Endothelial cell of umbilical vein (primary cell): ENCODE data around the gene PCDHGA5. TPM values are rescaled to one million over a fixed set of nuclear protein-coding genes. Genes with fewer than 3 reads are reported as not detected.
"Not testable (repeated sequence)": the region's sequence is repeated elsewhere in the genome, so short reads cannot be mapped to it uniquely, and the experiment has no call there.

Source experiments
- BruUV-seq: library from RNA; stranded (reverse); fragments of 400-500 nt; replicated peaks from 2 replicates; lab custom pipeline; 2021; lab: Mats Ljungman, UMichigan
- CTCF ChIA-PET: fragments of 300-600, 350-600 bp; sonication (Branson Sonifier 250); formaldehyde crosslinking; loops from one replicate; lab custom pipeline; 2021; ENCODE audit warnings: antibody characterized with exemption, inconsistent platforms; lab: Charles Lee
- POLR2A ChIA-PET: fragments of 300-600, 350-600 bp; sonication (Branson Sonifier 250); formaldehyde crosslinking; loops from one replicate; lab custom pipeline; 2021; ENCODE audit warnings: antibody characterized with exemption, inconsistent platforms; lab: Charles Lee
- DNase-seq: peaks from one replicate; pipeline ENCODE4 v3.0.0-alpha.2; 2011; ENCODE audit warnings: low read depth, low spot score
- FAIRE-seq: peaks from 2 replicates; lab custom pipeline; 2011; peaks lifted over from hg19 to GRCh38; lab: Jason Lieb, UNC
- H2AFZ ChIP-seq: 2 replicates; pipeline ENCODE4 v1.6.0; 2012; ENCODE audit warnings: low read depth, low read length, control low read depth, inconsistent platforms
- H3K27ac ChIP-seq: 2 replicates; pipeline ENCODE4 v1.5.1; 2011; ENCODE audit warnings: low read depth, mild to moderate bottlenecking, control low read depth, low read length, moderate library complexity; ENCODE audit not compliant: insufficient read depth
- H3K27me3 ChIP-seq, 2 experiments: 2 replicates each; pipeline versions ENCODE4 v1.6.0 to v1.6.1; 2011; ENCODE audit warnings: low read length in 2 of 2, mixed read lengths in 1 of 2; ENCODE audit not compliant: control insufficient read depth in 2 of 2, insufficient read depth in 2 of 2
- H3K36me3 ChIP-seq, 2 experiments: 2 replicates in 1 of 2; 3 replicates in 1 of 2; pipeline ENCODE4 v1.5.1; 2011; ENCODE audit warnings: low read length in 2 of 2, mild to moderate bottlenecking in 1 of 2, moderate library complexity in 1 of 2; ENCODE audit not compliant: control insufficient read depth in 2 of 2, insufficient read depth in 2 of 2; ENCODE audit errors: extremely low read depth in 1 of 2
- H3K4me1 ChIP-seq: 3 replicates; pipeline ENCODE4 v1.5.1; 2011; ENCODE audit warnings: mild to moderate bottlenecking, low read length; ENCODE audit not compliant: control insufficient read depth, insufficient read depth; ENCODE audit errors: extremely low read depth
- H3K4me2 ChIP-seq: 2 replicates; pipeline ENCODE4 v1.6.1; 2011; ENCODE audit warnings: low read length, control low read depth, mixed read lengths; ENCODE audit not compliant: insufficient read depth
- H3K4me3 ChIP-seq, 3 experiments: fragments of 200-600 bp in 1 of 3; sonication (generic), shearing (Covaris generic) in 1 of 3; replicated peaks in 1 of 3; 2 replicates each; pipeline ENCODE4 v1.5.1; 2011 to 2016; ENCODE audit warnings: control low read depth in 3 of 3, low read length in 3 of 3, mild to moderate bottlenecking in 2 of 3, inconsistent platforms in 1 of 3, low read depth in 1 of 3, moderate library complexity in 1 of 3; ENCODE audit not compliant: insufficient read depth in 1 of 3
- H3K79me2 ChIP-seq: 2 replicates; pipeline ENCODE4 v1.6.0; 2012; ENCODE audit warnings: low read length, inconsistent platforms; ENCODE audit not compliant: control insufficient read depth, insufficient read depth
- H3K9ac ChIP-seq: replicated peaks from 2 replicates; pipeline ENCODE3; 2011; ENCODE audit warnings: low read length, control low read depth; ENCODE audit not compliant: insufficient read depth; ENCODE audit errors: extremely low read depth
- H3K9me1 ChIP-seq: replicated peaks from 3 replicates; pipeline ENCODE4 v1.6.0; 2011; ENCODE audit warnings: mild to moderate bottlenecking, low read length; ENCODE audit not compliant: control insufficient read depth, insufficient read depth; ENCODE audit errors: extremely low read depth
- H3K9me3 ChIP-seq: replicated peaks from 2 replicates; pipeline ENCODE4 v1.5.1; 2012; ENCODE audit warnings: low read length, inconsistent platforms; ENCODE audit not compliant: control insufficient read depth, insufficient read depth
- H4K20me1 ChIP-seq: replicated peaks from 2 replicates; pipeline ENCODE3; 2011; ENCODE audit warnings: mild to moderate bottlenecking, low read length; ENCODE audit not compliant: control insufficient read depth, insufficient read depth; ENCODE audit errors: extremely low read depth
- EZH2 ChIP-seq: IDR thresholded peaks from 2 replicates; pipeline ENCODE4 v1.6.1; 2012; ENCODE audit warnings: borderline replicate concordance, low read depth, mild to moderate bottlenecking, moderate library complexity, low read length, inconsistent platforms; ENCODE audit not compliant: severe bottlenecking
- GATA2 ChIP-seq: IDR thresholded peaks from 2 replicates; pipeline ENCODE4 v1.7.0; 2011; ENCODE audit warnings: low read depth, mild to moderate bottlenecking, moderate library complexity, mixed read lengths, low read length; ENCODE audit not compliant: insufficient read length, insufficient read depth
- JUN ChIP-seq: IDR thresholded peaks from 2 replicates; pipeline ENCODE4 v1.6.1; 2011; ENCODE audit warnings: borderline replicate concordance, low read depth; ENCODE audit not compliant: insufficient read length, insufficient read depth
- MYC ChIP-seq: IDR thresholded peaks from one replicate; pipeline ENCODE4 v1.6.1; 2011; ENCODE audit warnings: mild to moderate bottlenecking, low read depth, low read length
- POLR2AphosphoS5 ChIP-seq: IDR thresholded peaks from 2 replicates; pipeline ENCODE4 v1.6.1; 2012; ENCODE audit warnings: low read depth, mild to moderate bottlenecking, control low read depth, low read length, moderate library complexity; ENCODE audit not compliant: insufficient read depth
- dilution Hi-C: fragments of 300-500 bp; cut with MboI; formaldehyde crosslinking; loops from one replicate; pipeline ENCODE4 v1.15.0; 2019; ENCODE audit warnings: low sequenced_read_pairs; ENCODE audit not compliant: extremely low pct_ligation_motif_present
- intact Hi-C: fragments of 100-400 bp; cut with micrococcal nuclease; formaldehyde crosslinking; loops from one replicate; pipeline ENCODE4 v1.10.0; 2022
- polyA plus RNA-seq, 4 experiments: library from polyadenylated mRNA; depleted of rRNA in 3 of 4; stranded (reverse) in 3 of 4; unstranded in 1 of 4; fragments of >200 nt; gene quantifications; 2 replicates each; pipeline versions ENCODE4 v1.2.1 to v1.2.3, GENCODE V29; 2011 to 2012; ENCODE audit warnings: missing spikeins in 1 of 4
- total RNA-seq: library from RNA; stranded (reverse); gene quantifications from 2 replicates; pipeline ENCODE4 v1.2.3, GENCODE V29; 2021
- TF ChIP-seq, protein P1 (sequence below), 2 donors: IDR thresholded peaks; 1 replicate in 1 of 2; 2 replicates in 1 of 2; pipeline ENCODE4 v1.5.1; 2011; ENCODE audit warnings: low read length in 2 of 2, mild to moderate bottlenecking in 2 of 2, moderate library complexity in 2 of 2, control low read depth in 1 of 2, inconsistent platforms in 1 of 2, low read depth in 1 of 2; ENCODE audit not compliant: insufficient read depth in 1 of 2; ENCODE audit errors: extremely low read depth in 1 of 2

Gene PCDHGA5
- total and polyA plus RNA-seq, 2 donors (not counting 3 experiments of a cell fraction or from before 2014, with no cell fraction given) = 0.36 to 0.93 TPM

DNA sequence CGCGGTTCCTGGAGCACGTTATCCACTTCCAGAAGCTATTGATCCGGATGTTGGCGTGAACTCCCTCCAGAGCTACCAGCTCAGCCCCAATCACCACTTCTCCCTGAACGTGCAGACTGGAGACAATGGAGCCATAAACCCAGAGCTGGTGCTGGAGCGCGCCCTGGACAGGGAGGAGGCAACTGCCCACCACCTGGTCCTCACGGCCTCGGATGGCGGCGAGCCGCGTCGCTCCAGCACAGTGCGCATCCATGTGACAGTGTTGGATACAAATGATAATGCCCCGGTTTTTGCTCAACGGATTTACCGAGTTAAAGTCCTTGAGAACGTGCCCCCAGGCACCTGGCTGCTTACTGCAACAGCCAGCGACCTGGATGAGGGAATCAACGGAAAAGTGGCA, 39.4 kb downstream of the PCDHGA5 start:
- intact Hi-C loops = no loop called here
- POLR2A ChIA-PET = no interaction called here
- H3K9me1 ChIP-seq = no peaks in the 10 kb centered on the region

DNA sequence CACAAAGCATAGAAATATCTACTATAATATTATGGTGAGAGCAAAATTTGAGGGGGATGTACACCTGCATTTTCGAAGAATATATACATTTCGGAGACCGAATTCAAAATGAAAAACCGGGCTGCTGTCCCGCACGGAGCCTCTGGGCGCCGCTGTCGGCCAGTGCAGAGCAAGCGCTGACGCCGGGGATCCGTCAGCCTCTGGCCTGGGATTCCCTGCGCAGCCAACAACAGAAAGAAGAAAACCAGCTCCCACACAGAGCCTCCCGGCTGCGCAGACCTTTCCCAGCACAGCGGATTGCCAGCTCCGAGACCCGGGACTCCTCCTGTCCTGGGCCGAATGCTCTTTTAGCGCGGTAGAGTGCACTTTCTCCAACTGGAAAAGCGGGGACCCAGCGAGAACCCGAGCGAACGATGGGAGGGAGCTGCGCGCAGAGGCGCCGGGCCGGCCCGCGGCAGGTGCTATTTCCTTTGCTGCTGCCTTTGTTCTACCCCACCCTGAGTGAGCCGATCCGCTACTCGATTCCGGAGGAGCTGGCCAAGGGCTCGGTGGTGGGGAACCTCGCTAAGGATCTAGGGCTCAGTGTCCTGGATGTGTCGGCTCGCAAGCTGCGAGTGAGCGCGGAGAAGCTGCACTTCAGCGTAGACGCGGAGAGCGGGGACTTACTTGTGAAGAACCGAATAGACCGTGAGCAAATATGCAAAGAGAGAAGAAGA, 44.0 kb downstream of the PCDHGA5 start, which contains the start of gene PCDHGB6:
Gene PCDHGB6, plus strand, starts transcription at position 232 of the 716 bp plus-strand sequence. Its CDS starts 182 bp downstream, at position 414.
- peak; percentile 39 for DNase-seq
- CTCF ChIA-PET = interaction anchor here (0.6 to 4.3 kb wide), 26 partner anchors 10 to 160 kb away, joined by 3 to 58 read pairs (median 4); partner anchors contain the start of genes PCDHGA1, PCDHGA11, PCDHGA12 and PCDHGA4
- Histone ChIP-seq H3K4me2 (peak within 1 kb of the TSS; percentile 66), H3K4me3 (peak within 1 kb of the TSS in 2 of 3 experiments; percentile 25 to 32), H2AFZ (peak within 1 kb of the TSS; percentile 50), H3K27me3 (peaks cover 53 to 80% of the 10 kb centered on the region in 2 experiments)
- intact Hi-C loops, H3K4me1 ChIP-seq, H3K27ac ChIP-seq, H3K9ac ChIP-seq, H3K79me2 ChIP-seq, H4K20me1 ChIP-seq, dilution Hi-C loops, H3K9me1 ChIP-seq, H3K36me3 ChIP-seq, POLR2A ChIA-PET, H3K9me3 ChIP-seq: not testable (repeated sequence)
- peak; percentile 26 for TF ChIP-seq EZH2
- TF ChIP-seq, protein P1, sequence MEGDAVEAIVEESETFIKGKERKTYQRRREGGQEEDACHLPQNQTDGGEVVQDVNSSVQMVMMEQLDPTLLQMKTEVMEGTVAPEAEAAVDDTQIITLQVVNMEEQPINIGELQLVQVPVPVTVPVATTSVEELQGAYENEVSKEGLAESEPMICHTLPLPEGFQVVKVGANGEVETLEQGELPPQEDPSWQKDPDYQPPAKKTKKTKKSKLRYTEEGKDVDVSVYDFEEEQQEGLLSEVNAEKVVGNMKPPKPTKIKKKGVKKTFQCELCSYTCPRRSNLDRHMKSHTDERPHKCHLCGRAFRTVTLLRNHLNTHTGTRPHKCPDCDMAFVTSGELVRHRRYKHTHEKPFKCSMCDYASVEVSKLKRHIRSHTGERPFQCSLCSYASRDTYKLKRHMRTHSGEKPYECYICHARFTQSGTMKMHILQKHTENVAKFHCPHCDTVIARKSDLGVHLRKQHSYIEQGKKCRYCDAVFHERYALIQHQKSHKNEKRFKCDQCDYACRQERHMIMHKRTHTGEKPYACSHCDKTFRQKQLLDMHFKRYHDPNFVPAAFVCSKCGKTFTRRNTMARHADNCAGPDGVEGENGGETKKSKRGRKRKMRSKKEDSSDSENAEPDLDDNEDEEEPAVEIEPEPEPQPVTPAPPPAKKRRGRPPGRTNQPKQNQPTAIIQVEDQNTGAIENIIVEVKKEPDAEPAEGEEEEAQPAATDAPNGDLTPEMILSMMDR (IDR thresholded peaks at IDR 0.05; ENCODE audit: extremely low read depth in 1 of 2, insufficient read depth in 1 of 2, low read depth in 1 of 2, low read length in 2 of 2) = peak; percentile 72 to 74
- peak; percentile 73 for FAIRE-seq
- TSS peak; percentile 18 for BruUV-seq

More for the DNA sequence above, 39.4 kb downstream of the PCDHGA5 start:
- H4K20me1 ChIP-seq = no peaks in the 10 kb centered on the region
- H3K9me3 ChIP-seq = no peaks in the 10 kb centered on the region
- no peak for FAIRE-seq
- H3K79me2 ChIP-seq = no peaks in the 10 kb centered on the region
- H3K4me3 ChIP-seq = no peak overlapping the region
- H3K9ac ChIP-seq = no peak overlapping the region
- no peak for DNase-seq
- CTCF ChIA-PET = interaction anchor here (0.8 to 1.9 kb wide), 15 partner anchors 10 to 164 kb away, joined by 3 to 23 read pairs (median 4); partner anchors contain the start of genes PCDHGA10, PCDHGA11, PCDHGA12 and PCDHGB1
- no peaks in the 10 kb centered on the region for H3K36me3 ChIP-seq
- no peak overlapping the region for H2AFZ ChIP-seq
- TF ChIP-seq POLR2AphosphoS5 (no peak), EZH2 (no peak), GATA2 (no peak), JUN (no peak), MYC (no peak)
- dilution Hi-C loops = no loop called here
- H3K27ac ChIP-seq = no peak overlapping the region
- H3K27me3 ChIP-seq = peaks cover 49 to 73% of the 10 kb centered on the region in 2 experiments
- peaks cover 2% of the 10 kb centered on the region for H3K4me1 ChIP-seq
- no TSS peak for BruUV-seq
- no peak overlapping the region for H3K4me2 ChIP-seq
